Stimulated activated naive CD8-positive, alpha-beta T cell treated with anti-CD3 and anti-CD28 coated beads, Interleukin-15, Interleukin-2, amounts not matched to agents 100 ng/mL and 50 ng/mL, for 24 hours (primary cell): ENCODE results near the gene TDRD9.

Source experiments
- H3K27ac Mint-ChIP-seq: one replicate; pipeline ENCODE4 v1.8.0; 2021; ENCODE audit warnings: mild to moderate bottlenecking, mixed read lengths
- H3K27me3 Mint-ChIP-seq: one replicate; pipeline ENCODE4 v1.8.0; 2021; ENCODE audit warnings: mixed read lengths
- H3K36me3 Mint-ChIP-seq: one replicate; pipeline ENCODE4 v1.8.0; 2021; ENCODE audit warnings: low read depth, mixed read lengths
- H3K4me1 Mint-ChIP-seq: one replicate; pipeline ENCODE4 v1.8.0; 2021; ENCODE audit warnings: low read depth, mixed read lengths
- H3K4me3 Mint-ChIP-seq: one replicate; pipeline ENCODE4 v1.8.0; 2021; ENCODE audit warnings: mild to moderate bottlenecking, mixed read lengths
- H3K9me3 Mint-ChIP-seq: one replicate; pipeline ENCODE4 v1.8.0; 2021; ENCODE audit warnings: mixed read lengths

Gene TDRD9

GRCh38 chr14:104095426-104096310 is 167.4 kb downstream of the TDRD9 start:
- Mint-ChIP-seq H3K4me3 (no peak overlapping the region), H3K9me3 (no peaks in the 10 kb centered on the region), H3K4me1 (peaks cover 3% of the 10 kb centered on the region), H3K27me3 (no peaks in the 10 kb centered on the region), H3K27ac (no peak overlapping the region), H3K36me3 (no peaks in the 10 kb centered on the region)

- H3K27me3 Mint-ChIP-seq: no peaks in the 10 kb centered on the region
- peaks cover 3% of the 10 kb centered on the region for H3K4me1 Mint-ChIP-seq
- no peak overlapping the region for H3K27ac Mint-ChIP-seq
- no peak overlapping the region for H3K4me3 Mint-ChIP-seq
- H3K36me3 Mint-ChIP-seq: no peaks in the 10 kb centered on the region
- no peaks in the 10 kb centered on the region for H3K9me3 Mint-ChIP-seq
These were observed 168.1 kb downstream of the TDRD9 start for GRCh38 chr14:104096318-104096717.

GRCh38 chr14:104096751-104097700 is 168.8 kb downstream of the TDRD9 start:
- Mint-ChIP-seq H3K4me3 (no peak overlapping the region), H3K27me3 (no peaks in the 10 kb centered on the region), H3K4me1 (peaks cover 3% of the 10 kb centered on the region), H3K36me3 (no peaks in the 10 kb centered on the region), H3K9me3 (no peaks in the 10 kb centered on the region), H3K27ac (no peak overlapping the region)

- no peak overlapping the region for H3K4me3 Mint-ChIP-seq
- no peaks in the 10 kb centered on the region for H3K9me3 Mint-ChIP-seq
- H3K27me3 Mint-ChIP-seq: no peaks in the 10 kb centered on the region
- peaks cover 3% of the 10 kb centered on the region for H3K4me1 Mint-ChIP-seq
- no peaks in the 10 kb centered on the region for H3K36me3 Mint-ChIP-seq
- no peak overlapping the region for H3K27ac Mint-ChIP-seq
These were observed 170.2 kb downstream of the TDRD9 start for GRCh38 chr14:104098272-104099095.

GRCh38 chr14:104099096-104100041 is 171.1 kb downstream of the TDRD9 start:
- no peak overlapping the region for H3K27ac Mint-ChIP-seq
- no peak overlapping the region for H3K4me3 Mint-ChIP-seq
- no peaks in the 10 kb centered on the region for H3K9me3 Mint-ChIP-seq
- H3K4me1 Mint-ChIP-seq: peaks cover 2% of the 10 kb centered on the region
- H3K36me3 Mint-ChIP-seq: no peaks in the 10 kb centered on the region
- no peaks in the 10 kb centered on the region for H3K27me3 Mint-ChIP-seq

GRCh38 chr14:104100171-104101085 is 172.2 kb downstream of the TDRD9 start:
- H3K27ac Mint-ChIP-seq: no peak overlapping the region
- no peaks in the 10 kb centered on the region for H3K9me3 Mint-ChIP-seq
- H3K4me1 Mint-ChIP-seq: no peaks in the 10 kb centered on the region
- no peak overlapping the region for H3K4me3 Mint-ChIP-seq
- no peaks in the 10 kb centered on the region for H3K27me3 Mint-ChIP-seq
- no peaks in the 10 kb centered on the region for H3K36me3 Mint-ChIP-seq

GRCh38 chr14:104101086-104101621 is 172.9 kb downstream of the TDRD9 start:
- H3K27ac Mint-ChIP-seq: no peak overlapping the region
- H3K4me1 Mint-ChIP-seq: no peaks in the 10 kb centered on the region
- no peak overlapping the region for H3K4me3 Mint-ChIP-seq
- no peaks in the 10 kb centered on the region for H3K9me3 Mint-ChIP-seq
- H3K36me3 Mint-ChIP-seq: no peaks in the 10 kb centered on the region
- no peaks in the 10 kb centered on the region for H3K27me3 Mint-ChIP-seq

GRCh38 chr14:104101651-104102281 is 173.5 kb downstream of the TDRD9 start:
- Mint-ChIP-seq H3K27me3 (no peaks in the 10 kb centered on the region), H3K36me3 (no peaks in the 10 kb centered on the region), H3K4me1 (no peaks in the 10 kb centered on the region), H3K9me3 (no peaks in the 10 kb centered on the region), H3K27ac (no peak overlapping the region), H3K4me3 (no peak overlapping the region)
